HG02763 (cell line): ENCODE measurements around the gene ADGRG3.

ENCODE experiments used
- ATAC-seq: cut with Tn5 transposase; IDR thresholded peaks from one replicate; pipeline ENCODE4 v1.9.1; 2021; ENCODE audit warnings: mild to moderate bottlenecking, moderate library complexity; ENCODE audit not compliant: unreplicated experiment

The ADGRG3 gene

GRCh38 chr16:57679016-57679415 lies 10.9 kb downstream of the ADGRG3 start:
- ATAC-seq: no peak

- no peak for ATAC-seq
These were observed 11.8 kb downstream of the ADGRG3 start for GRCh38 chr16:57679767-57680482.

GRCh38 chr16:57680842-57681375 lies 12.8 kb downstream of the ADGRG3 start:
- no peak for ATAC-seq

- no peak for ATAC-seq
These were observed 14.0 kb downstream of the ADGRG3 start for GRCh38 chr16:57681950-57682728.

- ATAC-seq: no peak
These were observed 14.9 kb downstream of the ADGRG3 start for GRCh38 chr16:57682809-57683635.

GRCh38 chr16:57683636-57684545 lies 15.8 kb downstream of the ADGRG3 start:
- ATAC-seq: no peak

GRCh38 chr16:57684626-57685358 lies 16.7 kb downstream of the ADGRG3 start:
- no peak for ATAC-seq

- no peak for ATAC-seq
These were observed 17.5 kb downstream of the ADGRG3 start for GRCh38 chr16:57685633-57686032.

GRCh38 chr16:57686577-57686976 lies 18.5 kb downstream of the ADGRG3 start:
- no peak for ATAC-seq

GRCh38 chr16:57687363-57687929 lies 19.3 kb downstream of the ADGRG3 start:
- no peak for ATAC-seq

GRCh38 chr16:57688487-57688986 lies 20.4 kb downstream of the ADGRG3 start:
- no peak for ATAC-seq

- ATAC-seq: no peak
These were observed 21.1 kb downstream of the ADGRG3 start for GRCh38 chr16:57688987-57689761.

- ATAC-seq: no peak
These were observed 21.9 kb downstream of the ADGRG3 start for GRCh38 chr16:57689762-57690558.

GRCh38 chr16:57690782-57691471 lies 22.8 kb downstream of the ADGRG3 start:
- no peak for ATAC-seq

- ATAC-seq: no peak
These were observed 24.5 kb downstream of the ADGRG3 start for GRCh38 chr16:57692636-57693035.

GRCh38 chr16:57693550-57693949 lies 25.4 kb downstream of the ADGRG3 start:
- ATAC-seq: no peak

- ATAC-seq: no peak
These were observed 26.2 kb downstream of the ADGRG3 start for GRCh38 chr16:57694231-57694724.
